SU-DHL-6 (cell line): ENCODE measurements around the gene SMOC1.

Experiments used
- H2AFZ ChIP-seq: fragments of 200-600 bp; sonication (generic); 2 replicates; pipeline ENCODE4 v1.6.1; 2014; ENCODE audit warnings: low read depth, mild to moderate bottlenecking, moderate library complexity, mixed read lengths, antibody characterized with exemption, low read length; ENCODE audit not compliant: severe bottlenecking
- H3F3A ChIP-seq: fragments of 200-600 bp; shearing (Covaris generic); 2 replicates; pipeline ENCODE4 v1.6.0; 2016; ENCODE audit warnings: antibody characterized with exemption, mild to moderate bottlenecking; ENCODE audit not compliant: insufficient read depth
- H3K27ac ChIP-seq: fragments of 200-600 bp; sonication (generic); 2 replicates; pipeline ENCODE4 v1.5.1; 2016; ENCODE audit warnings: low read depth, mild to moderate bottlenecking, low read length, moderate library complexity, mixed read lengths
- H3K27me3 ChIP-seq: fragments of 200-600 bp; sonication (generic), shearing (Covaris generic); 2 replicates; pipeline ENCODE4 v1.6.0; 2014; ENCODE audit warnings: mild to moderate bottlenecking, low read length
- H3K36me3 ChIP-seq: fragments of 200-600 bp; sonication (generic); 2 replicates; pipeline ENCODE4 v1.6.1; 2014; ENCODE audit warnings: mild to moderate bottlenecking, low read length, mixed read lengths
- H3K4me2 ChIP-seq: fragments of 300-600, 200-600 bp; shearing (Covaris generic), sonication (generic); 2 replicates; pipeline ENCODE4 v1.6.0; 2014; ENCODE audit warnings: low read length, low read depth, mild to moderate bottlenecking; ENCODE audit not compliant: poor library complexity, severe bottlenecking
- H3K4me3 ChIP-seq: fragments of 200-600 bp; sonication (generic); 2 replicates; pipeline ENCODE4 v1.5.1; 2014; ENCODE audit warnings: antibody characterized with exemption, low read length, mild to moderate bottlenecking, mixed read lengths; ENCODE audit not compliant: insufficient read depth, poor library complexity, severe bottlenecking
- H3K79me2 ChIP-seq: fragments of 200-600 bp; sonication (generic); 2 replicates; pipeline ENCODE4 v1.6.1; 2014; ENCODE audit warnings: mild to moderate bottlenecking, low read length, moderate library complexity; ENCODE audit not compliant: insufficient read depth
- H3K9ac ChIP-seq: fragments of 200-600 bp; sonication (generic); 2 replicates; pipeline ENCODE4 v1.7.0; 2014; ENCODE audit warnings: mild to moderate bottlenecking, low read length
- H3K9me2 ChIP-seq: fragments of 200-600 bp; sonication (generic); replicated peaks from 2 replicates; pipeline ENCODE4 v1.6.1; 2014; ENCODE audit warnings: low read length; ENCODE audit not compliant: insufficient read depth
- H3K9me3 ChIP-seq: fragments of 200-600 bp; sonication (generic); 2 replicates; pipeline ENCODE4 v1.6.1; 2014; ENCODE audit warnings: low read length, mixed read lengths; ENCODE audit not compliant: insufficient read depth
- H4K20me1 ChIP-seq: fragments of 200-600 bp; sonication (generic); 2 replicates; pipeline ENCODE4 v1.6.1; 2014; ENCODE audit warnings: low read depth, mild to moderate bottlenecking, antibody characterized with exemption, low read length, moderate library complexity, mixed read lengths
- EZH2phosphoT487 ChIP-seq: fragments of 200-600 bp; sonication (generic), shearing (Covaris generic); conservative IDR thresholded peaks from 2 replicates; pipeline ENCODE4 v1.6.1; 2018; ENCODE audit warnings: mild to moderate bottlenecking, antibody characterized with exemption, low read length, moderate library complexity, mixed read lengths
- TF ChIP-seq, protein P1 (sequence below): fragments of 200-600 bp; sonication (generic); IDR thresholded peaks from one replicate; pipeline ENCODE4 v1.5.1; 2017; ENCODE audit warnings: antibody characterized with exemption, mild to moderate bottlenecking, low read length, moderate library complexity; ENCODE audit not compliant: insufficient read depth, poor library complexity, severe bottlenecking

Gene SMOC1

DNA sequence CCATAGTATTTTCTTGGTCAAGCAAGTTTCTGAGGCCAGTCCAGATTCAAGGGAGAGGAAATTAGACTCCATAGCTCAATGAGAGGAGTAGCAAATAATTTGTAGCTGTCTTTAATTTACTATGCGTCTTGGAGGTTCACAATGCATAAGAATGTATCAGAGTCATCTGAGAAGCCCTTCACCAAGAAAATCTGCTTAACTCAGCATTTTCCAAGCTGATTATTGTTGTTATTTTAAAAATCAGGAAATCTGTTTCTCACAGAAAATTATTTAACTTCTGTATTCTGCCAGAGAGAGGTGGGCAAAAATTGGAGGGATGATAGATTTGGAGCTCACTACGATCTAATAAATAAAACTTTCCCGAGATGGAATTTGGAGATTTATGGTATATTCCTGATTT, 72.0 kb downstream of the SMOC1 start:
- H3K9ac ChIP-seq, result no peak overlapping the region
- no peak overlapping the region for H3K4me3 ChIP-seq
- no peaks in the 10 kb centered on the region for H3F3A ChIP-seq
- no peaks in the 10 kb centered on the region for H3K9me2 ChIP-seq
- no peak overlapping the region for H3K4me2 ChIP-seq
- no peaks in the 10 kb centered on the region for H3K9me3 ChIP-seq
- no peaks in the 10 kb centered on the region for H3K79me2 ChIP-seq
- no peaks in the 10 kb centered on the region for H4K20me1 ChIP-seq
- no peak overlapping the region for H2AFZ ChIP-seq
- no peak overlapping the region for H3K27ac ChIP-seq
- H3K27me3 ChIP-seq, result no peaks in the 10 kb centered on the region
- no peak for TF ChIP-seq EZH2phosphoT487
- H3K36me3 ChIP-seq, result no peaks in the 10 kb centered on the region

DNA sequence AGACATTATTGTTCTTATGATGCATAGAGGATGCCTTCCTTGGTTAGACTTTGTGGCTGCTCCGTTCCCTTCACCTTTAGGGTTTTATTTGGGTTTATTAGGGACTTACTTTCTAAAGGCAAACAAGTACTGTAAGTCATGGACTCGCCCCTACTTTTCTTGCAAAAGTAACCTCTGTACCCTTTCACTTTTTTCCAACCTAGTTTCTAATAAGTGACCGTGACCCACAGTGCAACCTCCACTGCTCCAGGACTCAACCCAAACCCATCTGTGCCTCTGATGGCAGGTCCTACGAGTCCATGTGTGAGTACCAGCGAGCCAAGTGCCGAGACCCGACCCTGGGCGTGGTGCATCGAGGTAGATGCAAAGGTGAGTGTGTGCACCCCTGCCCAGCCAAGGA, 72.7 kb downstream of the SMOC1 start:
- Histone ChIP-seq H3K79me2 (no peaks in the 10 kb centered on the region), H3K27me3 (no peaks in the 10 kb centered on the region), H3K9me3 (no peaks in the 10 kb centered on the region), H3K4me2 (no peak overlapping the region), H3F3A (no peaks in the 10 kb centered on the region), H3K36me3 (no peaks in the 10 kb centered on the region), H3K27ac (no peak overlapping the region), H3K9ac (no peak overlapping the region), H4K20me1 (no peaks in the 10 kb centered on the region), H2AFZ (no peak overlapping the region), H3K9me2 (no peaks in the 10 kb centered on the region), H3K4me3 (no peak overlapping the region)
- TF ChIP-seq, protein P1, sequence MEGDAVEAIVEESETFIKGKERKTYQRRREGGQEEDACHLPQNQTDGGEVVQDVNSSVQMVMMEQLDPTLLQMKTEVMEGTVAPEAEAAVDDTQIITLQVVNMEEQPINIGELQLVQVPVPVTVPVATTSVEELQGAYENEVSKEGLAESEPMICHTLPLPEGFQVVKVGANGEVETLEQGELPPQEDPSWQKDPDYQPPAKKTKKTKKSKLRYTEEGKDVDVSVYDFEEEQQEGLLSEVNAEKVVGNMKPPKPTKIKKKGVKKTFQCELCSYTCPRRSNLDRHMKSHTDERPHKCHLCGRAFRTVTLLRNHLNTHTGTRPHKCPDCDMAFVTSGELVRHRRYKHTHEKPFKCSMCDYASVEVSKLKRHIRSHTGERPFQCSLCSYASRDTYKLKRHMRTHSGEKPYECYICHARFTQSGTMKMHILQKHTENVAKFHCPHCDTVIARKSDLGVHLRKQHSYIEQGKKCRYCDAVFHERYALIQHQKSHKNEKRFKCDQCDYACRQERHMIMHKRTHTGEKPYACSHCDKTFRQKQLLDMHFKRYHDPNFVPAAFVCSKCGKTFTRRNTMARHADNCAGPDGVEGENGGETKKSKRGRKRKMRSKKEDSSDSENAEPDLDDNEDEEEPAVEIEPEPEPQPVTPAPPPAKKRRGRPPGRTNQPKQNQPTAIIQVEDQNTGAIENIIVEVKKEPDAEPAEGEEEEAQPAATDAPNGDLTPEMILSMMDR, result no peak
- TF ChIP-seq EZH2phosphoT487, result no peak

DNA sequence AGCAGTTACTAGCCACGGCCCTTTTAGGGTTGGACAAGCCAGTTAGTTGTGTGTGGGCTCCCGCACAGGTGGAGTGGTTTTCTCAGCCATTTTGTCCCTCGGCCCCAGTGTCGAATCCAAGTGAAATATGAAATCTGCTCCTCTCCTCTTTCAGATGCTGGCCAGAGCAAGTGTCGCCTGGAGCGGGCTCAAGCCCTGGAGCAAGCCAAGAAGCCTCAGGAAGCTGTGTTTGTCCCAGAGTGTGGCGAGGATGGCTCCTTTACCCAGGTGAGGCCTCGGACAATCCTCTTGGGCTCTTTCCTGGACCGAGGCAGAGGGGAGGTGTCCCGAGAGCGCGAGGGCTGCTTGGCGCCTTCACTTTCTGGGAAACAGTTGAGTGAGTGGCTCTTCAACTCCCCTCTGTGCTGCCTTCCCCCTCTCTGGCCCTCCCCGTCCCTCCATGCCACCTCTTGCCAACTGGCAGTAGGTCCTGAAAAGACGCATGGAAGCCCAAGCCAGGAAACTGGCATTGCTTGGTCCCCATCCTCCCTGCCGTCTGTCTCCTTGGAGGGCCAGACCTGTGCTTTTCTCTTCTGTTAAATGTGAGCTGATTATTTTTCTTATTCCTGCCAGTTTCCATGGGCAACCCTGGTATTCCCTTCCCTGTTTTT, 74.2 kb downstream of the SMOC1 start:
- Histone ChIP-seq H3K9me2 (no peaks in the 10 kb centered on the region), H3K9ac (no peak overlapping the region), H3K4me3 (no peak overlapping the region), H3K9me3 (no peaks in the 10 kb centered on the region), H4K20me1 (no peaks in the 10 kb centered on the region), H3K27me3 (no peaks in the 10 kb centered on the region), H3K36me3 (no peaks in the 10 kb centered on the region), H3F3A (no peaks in the 10 kb centered on the region), H3K79me2 (no peaks in the 10 kb centered on the region), H3K4me2 (no peak overlapping the region), H3K27ac (no peak overlapping the region), H2AFZ (no peak overlapping the region)
- TF ChIP-seq EZH2phosphoT487, result no peak
- TF ChIP-seq, protein P1, result no peak

DNA sequence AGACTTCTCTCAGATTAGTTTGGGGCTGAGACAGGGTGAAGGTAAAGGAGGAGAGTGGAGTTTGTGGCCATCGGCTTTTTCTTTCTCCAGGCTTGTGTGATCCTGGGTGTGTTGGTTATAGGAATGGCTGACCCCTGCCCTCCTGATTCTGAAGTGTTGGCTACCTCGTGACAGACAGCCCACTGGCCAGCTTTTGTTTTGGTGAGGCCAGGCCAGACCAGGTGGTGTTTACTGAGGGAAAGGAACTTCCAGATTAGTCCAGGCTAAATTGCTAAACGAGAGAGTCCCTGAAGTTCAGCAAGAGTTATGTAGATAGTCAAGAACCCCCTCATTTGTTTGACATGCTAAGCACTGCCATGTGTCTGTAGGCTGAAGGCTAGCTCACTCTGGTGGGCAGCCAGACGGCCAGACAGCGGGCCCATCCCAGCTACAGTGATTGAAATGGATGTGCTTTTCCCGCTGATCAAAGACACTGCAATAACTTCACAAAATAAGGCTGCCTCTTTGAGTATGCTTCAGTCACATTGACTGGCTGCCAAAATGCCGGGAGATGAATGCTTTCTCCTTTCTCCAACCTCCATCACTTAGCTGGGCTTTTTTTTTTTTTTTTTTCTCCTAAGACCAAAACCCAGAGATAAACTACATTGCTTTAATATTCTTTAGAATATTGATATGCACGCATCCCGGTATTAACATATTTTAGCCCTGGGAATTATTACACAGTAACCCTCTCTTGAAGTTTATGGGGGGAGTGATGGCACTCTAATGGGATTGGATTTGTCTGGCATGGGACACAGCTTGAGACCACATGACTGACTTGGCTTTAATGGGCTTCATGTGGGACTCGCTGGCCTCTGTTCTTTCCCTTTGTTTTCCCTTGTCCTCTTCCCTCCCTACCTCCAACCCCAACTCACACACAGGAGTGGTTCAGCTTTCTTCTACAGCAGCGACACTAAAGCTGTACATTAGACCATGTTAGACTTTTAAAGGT, 76.9 kb downstream of the SMOC1 start:
- Histone ChIP-seq H3K79me2 (no peaks in the 10 kb centered on the region), H3K36me3 (no peaks in the 10 kb centered on the region), H2AFZ (no peak overlapping the region), H3K27ac (no peak overlapping the region), H3K4me3 (no peak overlapping the region), H3F3A (no peaks in the 10 kb centered on the region), H3K9ac (no peak overlapping the region), H3K9me2 (no peaks in the 10 kb centered on the region), H4K20me1 (no peaks in the 10 kb centered on the region), H3K27me3 (no peaks in the 10 kb centered on the region), H3K4me2 (no peak overlapping the region), H3K9me3 (no peaks in the 10 kb centered on the region)
- TF ChIP-seq EZH2phosphoT487, result no peak
- TF ChIP-seq, protein P1, result no peak
